Measurements from ENCODE around the gene MCOLN1.

Gene MCOLN1

DNA sequence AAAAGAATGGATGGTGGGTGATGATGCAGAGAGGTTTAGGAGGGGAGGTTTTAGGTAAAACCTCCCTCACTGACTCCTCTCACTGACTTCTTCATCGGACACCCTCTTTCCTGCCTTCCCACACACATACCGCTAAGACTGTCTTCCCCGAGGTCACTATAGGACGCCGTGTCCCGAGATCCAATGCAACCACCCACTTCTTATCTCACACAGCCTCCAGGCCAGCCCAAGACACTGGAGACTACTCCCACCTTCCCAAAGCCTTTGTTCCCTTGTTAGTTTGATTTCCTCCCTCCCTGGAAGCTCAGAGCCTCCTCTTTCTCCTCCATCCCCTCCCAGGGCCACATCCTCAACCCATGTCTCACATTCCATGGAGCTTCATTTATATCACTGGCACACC, 56.8 kb downstream of the MCOLN1 start:
- DNase-seq: no peak

DNA sequence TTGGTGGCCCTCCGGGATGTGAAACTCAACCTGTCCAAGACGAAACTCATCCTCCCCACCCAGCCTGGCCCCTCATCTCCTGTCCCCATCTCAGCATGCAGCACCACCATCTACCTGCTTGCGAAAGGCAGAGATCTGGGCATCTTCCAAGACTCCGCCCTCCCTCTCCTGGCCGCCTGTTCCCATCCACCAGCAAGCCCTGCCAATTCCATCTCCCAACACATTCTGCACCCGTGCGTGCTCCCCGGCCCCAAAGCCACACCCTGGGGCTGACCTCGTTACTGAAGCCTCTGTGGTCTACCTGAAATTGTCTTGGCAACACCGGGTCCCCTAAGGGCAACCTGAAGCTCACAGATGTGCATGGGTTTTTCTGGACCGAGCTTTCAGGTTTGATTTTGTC, 60.0 kb downstream of the MCOLN1 start:
- no peak for DNase-seq
